Measurements from ENCODE around the gene CELA1. TPM values are rescaled to one million over a fixed set of nuclear protein-coding genes. Genes with fewer than 3 reads are reported as not detected.
A peak's percentile ranks its signal among the peaks of the same experiment; 100 is the strongest.

Gene CELA1
- total and polyA plus RNA-seq, 10 of the 15 experiments (the other 5 are each of a cell fraction or from before 2014, with no cell fraction given), result not detected

DNA sequence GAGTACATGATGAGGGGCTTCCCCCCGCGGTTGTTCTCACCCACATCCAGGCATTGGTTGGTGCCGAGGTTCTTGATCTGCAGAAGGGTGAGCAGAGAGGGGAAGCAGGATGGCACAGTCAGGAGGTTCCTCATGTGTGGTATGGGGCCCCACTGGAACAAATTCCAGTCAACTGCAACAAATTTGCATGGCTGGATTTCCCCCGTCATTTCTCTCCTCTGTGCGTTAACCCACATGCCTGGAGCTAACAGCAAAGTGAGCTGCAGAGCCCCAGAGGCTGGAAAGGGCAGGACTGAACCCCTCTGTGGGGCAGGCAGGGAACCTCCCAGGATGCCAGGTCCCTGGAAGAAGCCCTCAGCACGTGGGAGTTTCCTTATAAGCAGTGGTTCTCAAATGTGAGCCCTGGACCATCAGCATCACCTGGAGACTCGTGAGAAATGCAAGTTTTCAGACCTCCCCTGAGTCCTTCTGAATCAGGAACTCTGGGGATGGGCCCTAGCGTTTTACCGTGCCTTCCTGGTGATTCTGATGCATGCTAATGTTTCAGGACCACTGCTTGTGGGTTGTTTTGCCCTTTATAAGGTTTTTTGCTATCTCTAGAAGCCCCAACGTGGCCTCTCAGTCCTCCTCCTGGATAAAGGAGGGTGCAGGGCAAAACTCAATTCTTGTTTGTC lies 11.0 kb upstream of the CELA1 start (continued):
- TF ChIP-seq, protein P1, sequence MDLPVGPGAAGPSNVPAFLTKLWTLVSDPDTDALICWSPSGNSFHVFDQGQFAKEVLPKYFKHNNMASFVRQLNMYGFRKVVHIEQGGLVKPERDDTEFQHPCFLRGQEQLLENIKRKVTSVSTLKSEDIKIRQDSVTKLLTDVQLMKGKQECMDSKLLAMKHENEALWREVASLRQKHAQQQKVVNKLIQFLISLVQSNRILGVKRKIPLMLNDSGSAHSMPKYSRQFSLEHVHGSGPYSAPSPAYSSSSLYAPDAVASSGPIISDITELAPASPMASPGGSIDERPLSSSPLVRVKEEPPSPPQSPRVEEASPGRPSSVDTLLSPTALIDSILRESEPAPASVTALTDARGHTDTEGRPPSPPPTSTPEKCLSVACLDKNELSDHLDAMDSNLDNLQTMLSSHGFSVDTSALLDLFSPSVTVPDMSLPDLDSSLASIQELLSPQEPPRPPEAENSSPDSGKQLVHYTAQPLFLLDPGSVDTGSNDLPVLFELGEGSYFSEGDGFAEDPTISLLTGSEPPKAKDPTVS (IDR thresholded peaks at IDR 0.05; ENCODE audit: low read depth, low read length), result no peak
- no peak for TF ChIP-seq KDM1A (IDR thresholded peaks at IDR 0.05; ENCODE audit: borderline replicate concordance)
- TF ChIP-seq BMI1 (IDR thresholded peaks at IDR 0.05; ENCODE audit: borderline replicate concordance), result no peak
- TF ChIP-seq CEBPB (IDR thresholded peaks at IDR 0.05; ENCODE audit: borderline replicate concordance in 1 of 2, low read depth in 2 of 2, low read length in 2 of 2), result no peak
- TF ChIP-seq, protein P2, sequence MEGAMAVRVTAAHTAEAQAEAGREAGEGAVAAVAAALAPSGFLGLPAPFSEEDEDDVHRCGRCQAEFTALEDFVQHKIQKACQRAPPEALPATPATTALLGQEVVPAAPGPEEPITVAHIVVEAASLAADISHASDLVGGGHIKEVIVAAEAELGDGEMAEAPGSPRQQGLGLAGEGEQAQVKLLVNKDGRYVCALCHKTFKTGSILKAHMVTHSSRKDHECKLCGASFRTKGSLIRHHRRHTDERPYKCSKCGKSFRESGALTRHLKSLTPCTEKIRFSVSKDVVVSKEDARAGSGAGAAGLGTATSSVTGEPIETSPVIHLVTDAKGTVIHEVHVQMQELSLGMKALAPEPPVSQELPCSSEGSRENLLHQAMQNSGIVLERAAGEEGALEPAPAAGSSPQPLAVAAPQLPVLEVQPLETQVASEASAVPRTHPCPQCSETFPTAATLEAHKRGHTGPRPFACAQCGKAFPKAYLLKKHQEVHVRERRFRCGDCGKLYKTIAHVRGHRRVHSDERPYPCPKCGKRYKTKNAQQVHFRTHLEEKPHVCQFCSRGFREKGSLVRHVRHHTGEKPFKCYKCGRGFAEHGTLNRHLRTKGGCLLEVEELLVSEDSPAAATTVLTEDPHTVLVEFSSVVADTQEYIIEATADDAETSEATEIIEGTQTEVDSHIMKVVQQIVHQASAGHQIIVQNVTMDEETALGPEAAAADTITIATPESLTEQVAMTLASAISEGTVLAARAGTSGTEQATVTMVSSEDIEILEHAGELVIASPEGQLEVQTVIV (IDR thresholded peaks at IDR 0.05; ENCODE audit: borderline replicate concordance, partially characterized antibody), result no peak
- TF ChIP-seq YBX1 (IDR thresholded peaks at IDR 0.05), result no peak
- TF ChIP-seq JUNB (IDR thresholded peaks at IDR 0.05), result no peak; the same call in 1 of the 2 replicates
- TF ChIP-seq CHD1 (IDR thresholded peaks at IDR 0.05; ENCODE audit: low read depth, low read length), result no peak
- TF ChIP-seq, protein P3, sequence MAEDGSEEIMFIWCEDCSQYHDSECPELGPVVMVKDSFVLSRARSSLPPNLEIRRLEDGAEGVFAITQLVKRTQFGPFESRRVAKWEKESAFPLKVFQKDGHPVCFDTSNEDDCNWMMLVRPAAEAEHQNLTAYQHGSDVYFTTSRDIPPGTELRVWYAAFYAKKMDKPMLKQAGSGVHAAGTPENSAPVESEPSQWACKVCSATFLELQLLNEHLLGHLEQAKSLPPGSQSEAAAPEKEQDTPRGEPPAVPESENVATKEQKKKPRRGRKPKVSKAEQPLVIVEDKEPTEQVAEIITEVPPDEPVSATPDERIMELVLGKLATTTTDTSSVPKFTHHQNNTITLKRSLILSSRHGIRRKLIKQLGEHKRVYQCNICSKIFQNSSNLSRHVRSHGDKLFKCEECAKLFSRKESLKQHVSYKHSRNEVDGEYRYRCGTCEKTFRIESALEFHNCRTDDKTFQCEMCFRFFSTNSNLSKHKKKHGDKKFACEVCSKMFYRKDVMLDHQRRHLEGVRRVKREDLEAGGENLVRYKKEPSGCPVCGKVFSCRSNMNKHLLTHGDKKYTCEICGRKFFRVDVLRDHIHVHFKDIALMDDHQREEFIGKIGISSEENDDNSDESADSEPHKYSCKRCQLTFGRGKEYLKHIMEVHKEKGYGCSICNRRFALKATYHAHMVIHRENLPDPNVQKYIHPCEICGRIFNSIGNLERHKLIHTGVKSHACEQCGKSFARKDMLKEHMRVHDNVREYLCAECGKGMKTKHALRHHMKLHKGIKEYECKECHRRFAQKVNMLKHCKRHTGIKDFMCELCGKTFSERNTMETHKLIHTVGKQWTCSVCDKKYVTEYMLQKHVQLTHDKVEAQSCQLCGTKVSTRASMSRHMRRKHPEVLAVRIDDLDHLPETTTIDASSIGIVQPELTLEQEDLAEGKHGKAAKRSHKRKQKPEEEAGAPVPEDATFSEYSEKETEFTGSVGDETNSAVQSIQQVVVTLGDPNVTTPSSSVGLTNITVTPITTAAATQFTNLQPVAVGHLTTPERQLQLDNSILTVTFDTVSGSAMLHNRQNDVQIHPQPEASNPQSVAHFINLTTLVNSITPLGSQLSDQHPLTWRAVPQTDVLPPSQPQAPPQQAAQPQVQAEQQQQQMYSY (CRISPR knock-in tag; IDR thresholded peaks at IDR 0.05), result no peak
- no peak for TF ChIP-seq SREBF2 (IDR thresholded peaks at IDR 0.05; ENCODE audit: low read length)
- peak; percentile 52; the same call in 1 of the 2 replicates for TF ChIP-seq POLR2AphosphoS5 (IDR thresholded peaks at IDR 0.05; ENCODE audit: low read length)
- TF ChIP-seq, protein P4, sequence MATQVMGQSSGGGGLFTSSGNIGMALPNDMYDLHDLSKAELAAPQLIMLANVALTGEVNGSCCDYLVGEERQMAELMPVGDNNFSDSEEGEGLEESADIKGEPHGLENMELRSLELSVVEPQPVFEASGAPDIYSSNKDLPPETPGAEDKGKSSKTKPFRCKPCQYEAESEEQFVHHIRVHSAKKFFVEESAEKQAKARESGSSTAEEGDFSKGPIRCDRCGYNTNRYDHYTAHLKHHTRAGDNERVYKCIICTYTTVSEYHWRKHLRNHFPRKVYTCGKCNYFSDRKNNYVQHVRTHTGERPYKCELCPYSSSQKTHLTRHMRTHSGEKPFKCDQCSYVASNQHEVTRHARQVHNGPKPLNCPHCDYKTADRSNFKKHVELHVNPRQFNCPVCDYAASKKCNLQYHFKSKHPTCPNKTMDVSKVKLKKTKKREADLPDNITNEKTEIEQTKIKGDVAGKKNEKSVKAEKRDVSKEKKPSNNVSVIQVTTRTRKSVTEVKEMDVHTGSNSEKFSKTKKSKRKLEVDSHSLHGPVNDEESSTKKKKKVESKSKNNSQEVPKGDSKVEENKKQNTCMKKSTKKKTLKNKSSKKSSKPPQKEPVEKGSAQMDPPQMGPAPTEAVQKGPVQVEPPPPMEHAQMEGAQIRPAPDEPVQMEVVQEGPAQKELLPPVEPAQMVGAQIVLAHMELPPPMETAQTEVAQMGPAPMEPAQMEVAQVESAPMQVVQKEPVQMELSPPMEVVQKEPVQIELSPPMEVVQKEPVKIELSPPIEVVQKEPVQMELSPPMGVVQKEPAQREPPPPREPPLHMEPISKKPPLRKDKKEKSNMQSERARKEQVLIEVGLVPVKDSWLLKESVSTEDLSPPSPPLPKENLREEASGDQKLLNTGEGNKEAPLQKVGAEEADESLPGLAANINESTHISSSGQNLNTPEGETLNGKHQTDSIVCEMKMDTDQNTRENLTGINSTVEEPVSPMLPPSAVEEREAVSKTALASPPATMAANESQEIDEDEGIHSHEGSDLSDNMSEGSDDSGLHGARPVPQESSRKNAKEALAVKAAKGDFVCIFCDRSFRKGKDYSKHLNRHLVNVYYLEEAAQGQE (IDR thresholded peaks at IDR 0.05; ENCODE audit: low read depth, low read length), result no peak
- no peak for TF ChIP-seq STAT1 (conservative IDR thresholded peaks at IDR 0.05)
- TF ChIP-seq NR2C1 (IDR thresholded peaks at IDR 0.05), result no peak
- no peak for TF ChIP-seq SREBF1 (IDR thresholded peaks at IDR 0.05; ENCODE audit: low read length)
- TF ChIP-seq SUZ12 (IDR thresholded peaks at IDR 0.05; ENCODE audit: unreplicated experiment), result no peak
- TF ChIP-seq SMAD5 (IDR thresholded peaks at IDR 0.05; ENCODE audit: low read depth), result no peak
- TF ChIP-seq TBL1XR1 (IDR thresholded peaks at IDR 0.05; ENCODE audit: low read depth, low read length), result no peak
- TF ChIP-seq NFYA (IDR thresholded peaks at IDR 0.05; ENCODE audit: borderline replicate concordance, low read depth, low read length), result no peak
- peak; percentile 62; the same call in 1 of the 2 replicates for TF ChIP-seq NFIC (IDR thresholded peaks at IDR 0.05; ENCODE audit: low read depth, low read length)
